ENCODE results near the gene SKIL. TPM values are rescaled to one million over a fixed set of nuclear protein-coding genes. Genes with fewer than 3 reads are reported as not detected.
A peak's percentile ranks its signal among the peaks of the same experiment; 100 is the strongest.

Gene SKIL
- total RNA-seq, 4 donors from 2014 or later: 44.1 to 75.4 (median 58.9) TPM

- Histone ChIP-seq H3K4me3 (replicated peaks in 1 of 3) (no peak overlapping the region), H3K27me3 (no peaks in the 10 kb centered on the region)
- WGBS, 2 donors: 12 to 21% methylated on average over 19 to 28 of the region's 58 CpGs
These were observed 62.1 kb downstream of the SKIL start for GRCh38 chr3:170419557-170420087.

DNA sequence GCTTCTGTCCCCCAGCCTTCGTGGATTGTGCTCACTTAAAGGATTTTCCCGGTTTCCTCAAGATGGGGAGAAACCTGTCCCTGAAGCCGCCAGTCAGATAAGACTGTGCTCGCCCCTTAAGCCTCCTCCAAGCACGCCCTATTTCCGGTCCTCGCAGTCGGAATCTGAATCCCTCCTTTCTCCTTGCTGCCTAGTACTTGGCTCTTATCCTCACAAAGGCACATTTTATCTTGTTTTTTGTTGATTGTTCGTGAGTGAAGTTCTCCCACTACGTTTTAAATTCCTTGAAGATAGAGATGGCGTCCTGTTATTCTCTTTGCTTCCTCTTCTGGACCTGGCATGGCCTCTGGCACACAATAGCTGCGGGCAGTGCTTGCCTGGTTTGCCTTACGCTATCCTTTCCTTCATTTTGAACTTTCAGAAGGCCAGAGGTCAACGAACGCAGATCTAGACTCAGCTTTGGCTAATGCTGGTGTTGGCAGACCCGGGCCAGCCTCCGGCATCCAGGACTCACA lies 62.8 kb downstream of the SKIL start:
- WGBS, 2 donors: 73 to 78% methylated on average over 17 of the region's 17 CpGs
- Histone ChIP-seq H3K9me3 (no peaks in the 10 kb centered on the region), H3K27ac (no peak overlapping the region), H3K27me3 (no peaks in the 10 kb centered on the region), H3K4me1 (peaks cover 11 to 13% of the 10 kb centered on the region in 2 donors), H3K36me3 (no peaks in the 10 kb centered on the region), H3K4me3 (replicated peaks in 1 of 3) (no peak overlapping the region)
- no peak for TF ChIP-seq POLR2A (IDR thresholded peaks at IDR 0.05)
- TF ChIP-seq, protein P1, sequence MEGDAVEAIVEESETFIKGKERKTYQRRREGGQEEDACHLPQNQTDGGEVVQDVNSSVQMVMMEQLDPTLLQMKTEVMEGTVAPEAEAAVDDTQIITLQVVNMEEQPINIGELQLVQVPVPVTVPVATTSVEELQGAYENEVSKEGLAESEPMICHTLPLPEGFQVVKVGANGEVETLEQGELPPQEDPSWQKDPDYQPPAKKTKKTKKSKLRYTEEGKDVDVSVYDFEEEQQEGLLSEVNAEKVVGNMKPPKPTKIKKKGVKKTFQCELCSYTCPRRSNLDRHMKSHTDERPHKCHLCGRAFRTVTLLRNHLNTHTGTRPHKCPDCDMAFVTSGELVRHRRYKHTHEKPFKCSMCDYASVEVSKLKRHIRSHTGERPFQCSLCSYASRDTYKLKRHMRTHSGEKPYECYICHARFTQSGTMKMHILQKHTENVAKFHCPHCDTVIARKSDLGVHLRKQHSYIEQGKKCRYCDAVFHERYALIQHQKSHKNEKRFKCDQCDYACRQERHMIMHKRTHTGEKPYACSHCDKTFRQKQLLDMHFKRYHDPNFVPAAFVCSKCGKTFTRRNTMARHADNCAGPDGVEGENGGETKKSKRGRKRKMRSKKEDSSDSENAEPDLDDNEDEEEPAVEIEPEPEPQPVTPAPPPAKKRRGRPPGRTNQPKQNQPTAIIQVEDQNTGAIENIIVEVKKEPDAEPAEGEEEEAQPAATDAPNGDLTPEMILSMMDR (IDR thresholded peaks at IDR 0.05): no peak
- intact Hi-C loops (cut with DNase I): no loop called here
- DNase-seq: no peak

More at GRCh38 chr3:170419557-170420087, 62.1 kb downstream of the SKIL start:
- TF ChIP-seq POLR2A (IDR thresholded peaks at IDR 0.05): no peak
- TF ChIP-seq, protein P1 (IDR thresholded peaks at IDR 0.05): no peak
- Histone ChIP-seq H3K27ac (no peak overlapping the region), H3K4me1 (peaks cover 11 to 13% of the 10 kb centered on the region in 2 donors), H3K36me3 (no peaks in the 10 kb centered on the region), H3K9me3 (no peaks in the 10 kb centered on the region)
- intact Hi-C loops (cut with DNase I): loop anchor here (5.0 kb wide), 2 partner anchors 273 to 393 kb away; no protein-coding TSS in a partner anchor
- peak; percentile 18 to 21 for DNase-seq

GRCh38 chr3:170421111-170421641 lies 63.7 kb downstream of the SKIL start:
- Histone ChIP-seq H3K27me3 (no peaks in the 10 kb centered on the region), H3K4me3 (replicated peaks in 1 of 3) (no peak overlapping the region), H3K4me1 (peaks cover 11 to 13% of the 10 kb centered on the region in 2 donors), H3K36me3 (no peaks in the 10 kb centered on the region), H3K9me3 (no peaks in the 10 kb centered on the region), H3K27ac (no peak overlapping the region)
- 48 to 54% methylated on average over 9 to 12 of the region's 12 CpGs for WGBS, 2 donors
- intact Hi-C loops (cut with DNase I): no loop called here
- TF ChIP-seq, protein P1 (IDR thresholded peaks at IDR 0.05): no peak
- no peak for TF ChIP-seq POLR2A (IDR thresholded peaks at IDR 0.05)
- DNase-seq: peak; percentile 18 to 29

- no peak overlapping the region for H3K4me3 ChIP-seq (replicated peaks in 1 of 3)
- H3K4me1 ChIP-seq: peaks cover 11 to 13% of the 10 kb centered on the region in 2 donors
- intact Hi-C loops (cut with DNase I): no loop called here
- no peaks in the 10 kb centered on the region for H3K36me3 ChIP-seq
- no peaks in the 10 kb centered on the region for H3K27me3 ChIP-seq
- 87 to 96% methylated on average over 2 of the region's 2 CpGs for WGBS, 2 donors
- TF ChIP-seq, protein P1 (IDR thresholded peaks at IDR 0.05): no peak
- no peak for TF ChIP-seq POLR2A (IDR thresholded peaks at IDR 0.05)
- no peaks in the 10 kb centered on the region for H3K9me3 ChIP-seq
- no peak for DNase-seq
- no peak overlapping the region for H3K27ac ChIP-seq
These were observed 64.2 kb downstream of the SKIL start for GRCh38 chr3:170421758-170422157.

GRCh38 chr3:170423001-170423615 lies 65.6 kb downstream of the SKIL start:
- intact Hi-C loops (cut with DNase I): no loop called here
- Histone ChIP-seq H3K9me3 (no peaks in the 10 kb centered on the region), H3K27ac (no peak overlapping the region), H3K27me3 (no peaks in the 10 kb centered on the region), H3K4me3 (replicated peaks in 1 of 3) (no peak overlapping the region), H3K36me3 (no peaks in the 10 kb centered on the region), H3K4me1 (peaks cover 11 to 13% of the 10 kb centered on the region in 2 donors)
- no peak for DNase-seq
- TF ChIP-seq POLR2A (IDR thresholded peaks at IDR 0.05): no peak
- TF ChIP-seq, protein P1 (IDR thresholded peaks at IDR 0.05): no peak
- whole genome bisulfite sequencing, 2 donors: 89 to 93% methylated on average over 5 to 8 of the region's 8 CpGs

Measured in thyroid gland (tissue), 4 donors.